GM12878 (cell line): Measurements from ENCODE around the gene AMN. TPM values are rescaled to one million over a fixed set of nuclear protein-coding genes. Genes with fewer than 3 reads are reported as not detected.

Experiments used
- ATAC-seq: fragments of 200-7000 bp; cut with Tn5 transposase; 3 replicates; pipeline ENCODE4 v1.9.1; 2020; ENCODE audit warnings: mild to moderate bottlenecking, moderate library complexity
- BruUV-seq: library from RNA; stranded (reverse); fragments of 400-500 nt; replicated peaks from 2 replicates; lab custom pipeline; 2021; lab: Mats Ljungman, UMichigan
- CTCF ChIA-PET: fragments of 300-600 bp; sonication (Branson Sonifier 250); formaldehyde crosslinking; extraction: SDS; loops from one replicate; lab custom pipeline; 2021; ENCODE audit warnings: inconsistent platforms; lab: Yijun Ruan, JAX
- POLR2A ChIA-PET: fragments of 350-600 bp; formaldehyde crosslinking; extraction: SDS; loops from one replicate; lab custom pipeline; 2021; ENCODE audit warnings: inconsistent platforms; lab: Charles Lee
- RAD21 ChIA-PET: fragments of 300-600 bp; sonication (Branson Sonifier 250); formaldehyde crosslinking; loops from one replicate; lab custom pipeline; 2023; ENCODE audit warnings: antibody characterized with exemption; ENCODE audit not compliant: unreplicated experiment; lab: Charles Lee
- SMC1A ChIA-PET: fragments of 300-600 bp; sonication (Branson Sonifier 250); formaldehyde crosslinking; loops from one replicate; lab custom pipeline; 2023; ENCODE audit not compliant: unreplicated experiment, uncharacterized antibody; lab: Charles Lee
- DNase-seq: peaks from one replicate; pipeline ENCODE4 v3.0.0-alpha.2; 2011; ENCODE audit warnings: low read depth, low spot score
- FAIRE-seq: peaks from 3 replicates; lab custom pipeline; 2011; peaks lifted over from hg19 to GRCh38; lab: Jason Lieb, UNC
- H2AFZ ChIP-seq: 2 replicates; pipeline ENCODE4 v1.6.0; 2011; ENCODE audit warnings: low read depth, low read length, control low read depth; ENCODE audit not compliant: control insufficient read depth
- H3K27ac ChIP-seq: 2 replicates; pipeline ENCODE4 v1.5.1; 2011; ENCODE audit warnings: control low read depth; ENCODE audit not compliant: control insufficient read depth, insufficient read depth
- H3K27me3 ChIP-seq, 2 experiments: replicated peaks in 1 of 2; 2 replicates each; pipeline versions ENCODE4 v1.6.0 to v1.6.1; 2011; ENCODE audit warnings: low read length in 1 of 2; ENCODE audit not compliant: control insufficient read depth in 2 of 2, insufficient read depth in 2 of 2
- H3K36me3 ChIP-seq, 2 experiments: 2 replicates each; pipeline ENCODE4 v1.5.1; 2011; ENCODE audit warnings: low read length in 1 of 2; ENCODE audit not compliant: control insufficient read depth in 2 of 2, insufficient read depth in 2 of 2
- H3K4me1 ChIP-seq: 2 replicates; pipeline ENCODE4 v1.6.1; 2011; ENCODE audit warnings: mild to moderate bottlenecking, low read length, moderate library complexity, mixed read lengths; ENCODE audit not compliant: control insufficient read depth, insufficient read depth
- H3K4me2 ChIP-seq: 2 replicates; pipeline ENCODE4 v1.6.0; 2011; ENCODE audit warnings: control low read depth; ENCODE audit not compliant: control insufficient read depth, insufficient read depth
- H3K4me3 ChIP-seq: fragments of 200-600 bp; sonication (generic); 2 replicates; pipeline ENCODE4 v1.5.1; 2016
- H3K79me2 ChIP-seq: 2 replicates; pipeline ENCODE4 v1.6.0; 2011; ENCODE audit warnings: low read length; ENCODE audit not compliant: control insufficient read depth, insufficient read depth
- H3K9ac ChIP-seq: 2 replicates; pipeline ENCODE4 v1.8.0; 2011; ENCODE audit warnings: low read length, control low read depth, mixed read lengths; ENCODE audit not compliant: control insufficient read depth, insufficient read depth
- H3K9me3 ChIP-seq: replicated peaks from 3 replicates; pipeline ENCODE4 v1.5.1; 2011; ENCODE audit warnings: mild to moderate bottlenecking, low read length; ENCODE audit not compliant: control insufficient read depth, insufficient read depth
- H4K20me1 ChIP-seq: 2 replicates; pipeline ENCODE4 v1.6.0; 2011; ENCODE audit not compliant: control insufficient read depth, insufficient read depth
- BCL11A ChIP-seq: IDR thresholded peaks from 2 replicates; pipeline ENCODE4 v1.6.1; 2011; ENCODE audit warnings: low read depth, low read length
- HDAC2 ChIP-seq: fragments of 200-600 bp; sonication (generic); IDR thresholded peaks from 2 replicates; pipeline ENCODE4 v1.6.1; 2017
- MXI1 ChIP-seq: fragments of 150-350 bp; IDR thresholded peaks from 2 replicates; pipeline ENCODE4 v1.6.1; 2011; ENCODE audit warnings: low read depth, mild to moderate bottlenecking, inconsistent platforms, low read length, improper control_type of control experiment
- NFIC ChIP-seq: IDR thresholded peaks from 2 replicates; pipeline ENCODE4 v1.6.1; 2012; ENCODE audit warnings: low read depth, mild to moderate bottlenecking, inconsistent platforms, low read length, moderate library complexity
- POLR2A ChIP-seq: IDR thresholded peaks from 2 replicates; pipeline ENCODE4 v1.6.1; 2011; ENCODE audit warnings: low read depth, mild to moderate bottlenecking, low read length
- SUPT20H ChIP-seq: IDR thresholded peaks from 2 replicates; pipeline ENCODE4 v1.6.1; 2011; ENCODE audit warnings: low read depth, mild to moderate bottlenecking, low read length, moderate library complexity, borderline replicate concordance; ENCODE audit not compliant: control insufficient read depth
- WRNIP1 ChIP-seq: IDR thresholded peaks from 2 replicates; pipeline ENCODE4 v1.6.1; 2011; ENCODE audit warnings: low read depth, low read length, improper control_type of control experiment, borderline replicate concordance
- WGBS: methylation state at CpG from one replicate; pipeline ENCODE4 v1.1.6; 2016; ENCODE audit warnings: low lambda C conversion rate; ENCODE audit not compliant: insufficient replicate concordance, insufficient coverage; ENCODE audit errors: missing lambda C conversion rate; 5-methylcytosine and 5-hydroxymethylcytosine counted together
- in situ Hi-C: fragments of 300-500 bp; cut with MboI; formaldehyde crosslinking; loops from 9 replicates; pipeline ENCODE4 v1.14.3; 2018; ENCODE audit warnings: mixed read lengths
- intact Hi-C: fragments of 100-400 bp; cut with micrococcal nuclease; formaldehyde crosslinking; loops from one replicate; pipeline ENCODE4 v1.14.2; 2022; ENCODE audit not compliant: unreplicated experiment
- polyA plus RNA-seq, 11 experiments: library from polyadenylated mRNA; depleted of rRNA in 4 of 11; unstranded in 6 of 11; stranded (reverse) in 5 of 11; fragments of >200 nt; fragmentation: Nextera tagmentation in 4 of 11; fragmentation: Illumina TruSeq in 1 of 11; extraction: Ambion mirVana in 4 of 11; extraction: Trizol in 1 of 11; gene quantifications; 1 replicate in 1 of 11; 2 replicates in 10 of 11; pipeline versions ENCODE4 v1.2.1 to v1.2.3, GENCODE V29; 2011 to 2016; ENCODE audit warnings: inconsistent platforms in 2 of 11, missing spikeins in 2 of 11, low read depth in 1 of 11
- total RNA-seq, 4 experiments: library from RNA; depleted of rRNA in 3 of 4; stranded (reverse); fragments of >200 nt in 3 of 4; fragmentation: Illumina TruSeq in 1 of 4; extraction: Trizol in 1 of 4; gene quantifications; 2 replicates each; pipeline versions ENCODE4 v1.2.1 to v1.2.3, GENCODE V29; 2013 to 2021
- TF ChIP-seq, protein P1 (sequence below): IDR thresholded peaks from 2 replicates; pipeline ENCODE4 v1.6.1; 2012; ENCODE audit warnings: low read depth, low read length, improper control_type of control experiment
- TF ChIP-seq, protein P2 (sequence below): fragments of 450-650 bp; IDR thresholded peaks from 2 replicates; pipeline ENCODE4 v1.6.1; 2016; ENCODE audit warnings: mild to moderate bottlenecking
- TF ChIP-seq, protein P3 (sequence below): IDR thresholded peaks from 2 replicates; pipeline ENCODE4 v1.6.1; 2012; ENCODE audit warnings: low read depth, low read length, improper control_type of control experiment

The AMN gene
- total and polyA plus RNA-seq, 10 of the 15 experiments (the other 5 are each of a cell fraction or from before 2014, with no cell fraction given), result 0.03 to 0.33 (median 0.11) TPM; not detected in 6

DNA sequence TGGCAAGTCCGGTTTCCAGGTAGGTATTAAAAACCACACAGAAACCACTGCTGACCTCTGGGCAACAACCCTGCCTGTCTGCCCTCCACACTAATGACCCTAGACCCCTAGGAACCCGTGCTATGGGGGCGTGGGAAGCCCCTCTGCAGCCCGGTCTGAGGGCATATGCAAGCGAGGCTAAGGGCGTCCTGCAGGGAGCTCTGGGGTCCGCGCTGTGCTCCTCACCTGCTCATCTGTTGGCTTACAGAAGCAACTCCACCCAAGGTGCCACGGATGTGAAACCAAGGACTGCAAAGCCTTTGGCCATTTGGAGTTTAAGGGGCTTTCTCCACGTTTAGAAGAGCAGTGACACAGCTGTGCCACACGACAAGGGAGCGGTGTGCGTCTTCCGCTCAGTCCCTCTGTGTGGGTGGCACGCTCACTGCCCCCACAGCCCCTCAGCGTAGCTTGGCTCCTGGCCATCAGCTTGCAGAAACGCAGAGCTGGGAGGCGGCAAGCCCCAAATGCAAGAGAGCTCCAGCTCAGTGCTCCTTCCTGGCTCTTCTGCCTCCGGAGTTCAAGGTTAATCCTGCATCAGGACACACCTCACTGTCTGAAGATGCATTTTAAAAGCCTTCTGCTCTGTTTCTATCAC lies 18.4 kb downstream of the AMN start:
- Histone ChIP-seq H3K79me2 (no peaks in the 10 kb centered on the region), H3K9ac (no peak overlapping the region), H3K36me3 (peaks cover 4 to 12% of the 10 kb centered on the region in 2 experiments; a peak in 3 of 4 replicates), H3K27me3 (no peaks in the 10 kb centered on the region), H3K9me3 (no peaks in the 10 kb centered on the region), H3K4me1 (no peaks in the 10 kb centered on the region), H2AFZ (no peak overlapping the region), H3K4me3 (no peak overlapping the region), H4K20me1 (no peaks in the 10 kb centered on the region), H3K27ac (no peak overlapping the region), H3K4me2 (no peak overlapping the region)
- ChIA-PET CTCF (no interaction called here), POLR2A (no interaction called here), SMC1A (no interaction called here), RAD21 (no interaction called here)
- 72% methylated on average over 19 of the region's 19 CpGs for WGBS
- no peak for DNase-seq
- in situ Hi-C loops, result no loop called here
- FAIRE-seq, result no peak
- intact Hi-C loops, result no loop called here
- no peak for TF ChIP-seq WRNIP1
- 0 out of 2 replicates have a peak, but pooled peaks have one; percentile 30 for TF ChIP-seq POLR2A
- ATAC-seq, result no peak
- no TSS peak for BruUV-seq

DNA sequence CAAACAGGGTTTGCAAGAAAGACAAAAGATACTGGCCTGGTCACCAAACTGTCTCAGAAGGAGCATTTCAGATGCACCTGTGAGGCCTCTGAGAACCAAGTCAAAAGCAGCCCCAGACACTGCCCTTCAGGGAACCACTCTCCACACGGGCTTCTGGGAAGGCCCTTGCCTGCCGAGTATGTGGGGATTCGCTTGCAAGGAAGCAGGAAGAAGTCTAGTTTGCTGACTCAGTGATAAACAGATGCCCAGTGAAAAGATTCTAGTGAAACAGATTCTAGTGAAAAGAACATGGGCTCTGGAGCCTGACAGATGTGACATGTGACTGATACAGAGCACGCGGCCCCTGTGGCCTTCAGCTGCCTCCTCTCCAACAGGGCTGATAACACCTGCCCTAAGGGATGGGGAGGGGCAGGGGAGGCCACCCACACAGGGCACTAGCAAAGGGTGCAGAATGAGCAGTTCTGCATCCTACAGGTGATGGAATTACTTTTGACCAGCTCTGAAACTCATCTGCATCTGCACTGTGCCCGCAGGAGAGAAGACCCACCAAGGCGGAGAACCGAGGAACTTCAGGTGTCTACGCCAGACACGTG lies 19.1 kb downstream of the AMN start:
- Histone ChIP-seq H3K4me3 (no peak overlapping the region), H3K79me2 (no peaks in the 10 kb centered on the region), H2AFZ (no peak overlapping the region), H3K4me2 (no peak overlapping the region), H3K27me3 (no peaks in the 10 kb centered on the region), H3K36me3 (peaks cover 4 to 12% of the 10 kb centered on the region in 2 experiments; a peak in 3 of 4 replicates), H3K9ac (no peak overlapping the region), H3K4me1 (peaks cover 4% of the 10 kb centered on the region), H3K27ac (no peak overlapping the region), H4K20me1 (no peaks in the 10 kb centered on the region), H3K9me3 (no peaks in the 10 kb centered on the region)
- no peak for TF ChIP-seq MXI1
- no peak for TF ChIP-seq HDAC2
- TF ChIP-seq, protein P1, sequence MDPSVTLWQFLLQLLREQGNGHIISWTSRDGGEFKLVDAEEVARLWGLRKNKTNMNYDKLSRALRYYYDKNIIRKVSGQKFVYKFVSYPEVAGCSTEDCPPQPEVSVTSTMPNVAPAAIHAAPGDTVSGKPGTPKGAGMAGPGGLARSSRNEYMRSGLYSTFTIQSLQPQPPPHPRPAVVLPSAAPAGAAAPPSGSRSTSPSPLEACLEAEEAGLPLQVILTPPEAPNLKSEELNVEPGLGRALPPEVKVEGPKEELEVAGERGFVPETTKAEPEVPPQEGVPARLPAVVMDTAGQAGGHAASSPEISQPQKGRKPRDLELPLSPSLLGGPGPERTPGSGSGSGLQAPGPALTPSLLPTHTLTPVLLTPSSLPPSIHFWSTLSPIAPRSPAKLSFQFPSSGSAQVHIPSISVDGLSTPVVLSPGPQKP, result no peak
- no peak for TF ChIP-seq BCL11A
- TF ChIP-seq, protein P2, sequence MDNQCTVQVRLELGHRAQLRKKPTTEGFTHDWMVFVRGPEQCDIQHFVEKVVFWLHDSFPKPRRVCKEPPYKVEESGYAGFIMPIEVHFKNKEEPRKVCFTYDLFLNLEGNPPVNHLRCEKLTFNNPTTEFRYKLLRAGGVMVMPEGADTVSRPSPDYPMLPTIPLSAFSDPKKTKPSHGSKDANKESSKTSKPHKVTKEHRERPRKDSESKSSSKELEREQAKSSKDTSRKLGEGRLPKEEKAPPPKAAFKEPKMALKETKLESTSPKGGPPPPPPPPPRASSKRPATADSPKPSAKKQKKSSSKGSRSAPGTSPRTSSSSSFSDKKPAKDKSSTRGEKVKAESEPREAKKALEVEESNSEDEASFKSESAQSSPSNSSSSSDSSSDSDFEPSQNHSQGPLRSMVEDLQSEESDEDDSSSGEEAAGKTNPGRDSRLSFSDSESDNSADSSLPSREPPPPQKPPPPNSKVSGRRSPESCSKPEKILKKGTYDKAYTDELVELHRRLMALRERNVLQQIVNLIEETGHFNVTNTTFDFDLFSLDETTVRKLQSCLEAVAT, result no peak
- no peak for TF ChIP-seq SUPT20H
- TF ChIP-seq, protein P3, sequence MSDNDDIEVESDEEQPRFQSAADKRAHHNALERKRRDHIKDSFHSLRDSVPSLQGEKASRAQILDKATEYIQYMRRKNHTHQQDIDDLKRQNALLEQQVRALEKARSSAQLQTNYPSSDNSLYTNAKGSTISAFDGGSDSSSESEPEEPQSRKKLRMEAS, result no peak
- no peak for TF ChIP-seq NFIC
- no peak for DNase-seq
- POLR2A ChIA-PET, result no interaction called here
- FAIRE-seq, result no peak
- BruUV-seq, result no TSS peak
- SMC1A ChIA-PET, result no interaction called here
- no peak for ATAC-seq
- intact Hi-C loops, result no loop called here
- 58% methylated on average over 10 of the region's 10 CpGs for WGBS
- RAD21 ChIA-PET, result no interaction called here
- CTCF ChIA-PET, result no interaction called here
- in situ Hi-C loops, result no loop called here
